ENCODE measurements around the gene UBA7.
"Not testable (repeated sequence)": the region's sequence is repeated elsewhere in the genome, so short reads cannot be mapped to it uniquely, and the experiment has no call there.

UBA7 gene

GRCh38 chr3:49813497-49814174 is at the start of gene UBA7:
Gene UBA7 (minus strand): TSS chr3:49813953. CDS start chr3:49813787, 166 bp downstream.
- no peak for DNase-seq (ENCODE audit: low spot score)

GRCh38 chr3:49859576-49860305 is 46.0 kb upstream of the UBA7 start:
- no peak for DNase-seq (ENCODE audit: low spot score)

DNA sequence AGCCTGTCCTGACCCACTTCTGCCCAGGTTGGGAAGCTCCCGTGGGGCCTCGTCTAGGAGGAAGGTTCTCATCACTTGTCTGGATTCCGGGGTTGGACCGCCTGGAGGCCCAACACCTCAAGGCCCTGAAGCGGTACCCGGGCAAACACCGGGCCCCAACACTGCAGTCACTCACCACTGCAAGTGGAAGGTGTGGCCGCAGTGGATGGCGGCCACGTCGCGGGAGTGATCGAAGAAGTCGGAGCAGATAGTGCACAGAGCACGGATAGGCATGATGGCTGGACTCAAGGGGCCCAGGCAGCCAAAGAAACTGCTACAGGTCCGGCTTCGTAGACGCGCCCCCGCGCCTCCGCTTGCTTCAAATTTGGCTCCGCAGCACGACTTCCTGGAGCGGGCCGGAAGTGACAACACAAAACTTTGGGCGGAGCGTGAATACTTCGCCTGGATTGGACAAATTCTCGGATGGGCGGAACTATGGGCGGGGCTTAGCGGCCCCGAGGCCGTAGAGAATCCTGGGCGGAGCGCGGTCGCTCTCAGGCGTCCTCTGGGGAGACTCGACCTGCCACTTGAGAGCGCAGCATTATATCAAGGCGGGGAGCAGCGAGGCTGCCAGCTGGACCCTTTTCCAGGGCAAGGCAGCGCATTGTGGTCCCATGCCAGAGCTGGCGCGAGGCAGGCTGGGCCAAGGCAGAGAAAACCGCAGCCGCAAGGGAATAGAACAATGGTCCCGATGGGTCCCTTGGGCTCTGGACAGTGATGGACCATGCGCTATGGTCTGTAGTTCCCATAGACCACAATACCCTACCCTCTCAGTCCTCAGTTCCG is 42.6 kb upstream of the UBA7 start, which contains the start of gene TRAIP:
Gene TRAIP, minus strand, starts transcription at position 384 of the 825 bp plus-strand sequence. Its CDS starts 111 bp downstream, at position 273.
- DNase-seq (ENCODE audit: low spot score): peak; percentile 95

DNA sequence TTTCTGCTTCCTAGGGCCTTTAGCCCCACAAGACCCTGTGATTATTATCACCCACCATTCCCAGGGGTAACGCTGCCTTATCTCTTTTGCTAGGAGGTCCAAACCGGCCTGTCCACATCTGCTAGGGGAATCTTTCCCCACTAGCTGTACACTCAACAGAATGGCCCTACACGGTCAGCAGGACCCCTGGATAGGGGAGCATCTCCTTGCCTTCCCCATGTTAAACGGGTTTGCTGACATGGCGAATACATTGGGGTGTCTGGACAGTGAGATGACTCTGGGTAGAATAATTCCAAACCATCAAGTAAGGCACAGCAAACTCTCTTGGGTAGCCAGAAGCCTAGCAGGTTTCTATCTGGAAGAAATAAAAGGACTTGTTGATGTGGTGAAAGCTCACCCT is 41.9 kb upstream of the UBA7 start:
- no peak for DNase-seq (ENCODE audit: low spot score)

DNA sequence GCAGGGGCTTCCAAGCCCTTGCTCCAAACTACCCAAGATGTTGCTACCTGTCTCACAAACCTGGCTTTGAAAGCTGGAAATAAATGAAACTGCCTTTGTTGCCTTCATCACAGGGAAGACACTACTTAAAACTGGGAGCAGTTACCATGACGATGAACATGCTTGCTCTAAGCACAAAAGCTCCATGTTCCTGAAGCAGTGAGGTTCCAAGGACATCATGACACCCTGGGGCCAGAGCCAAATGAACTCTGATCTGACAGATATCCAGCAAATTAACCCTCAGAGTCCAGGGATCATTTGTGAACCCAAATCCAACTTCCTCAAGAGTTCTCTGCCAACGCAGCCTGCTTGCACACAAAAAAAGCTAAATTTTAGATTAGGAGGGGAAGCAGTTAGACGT is 31.9 kb upstream of the UBA7 start:
- no peak for DNase-seq (ENCODE audit: low spot score)

- no peak for DNase-seq (ENCODE audit: low spot score)
These were observed 30.9 kb upstream of the UBA7 start for GRCh38 chr3:49844464-49845183.

DNA sequence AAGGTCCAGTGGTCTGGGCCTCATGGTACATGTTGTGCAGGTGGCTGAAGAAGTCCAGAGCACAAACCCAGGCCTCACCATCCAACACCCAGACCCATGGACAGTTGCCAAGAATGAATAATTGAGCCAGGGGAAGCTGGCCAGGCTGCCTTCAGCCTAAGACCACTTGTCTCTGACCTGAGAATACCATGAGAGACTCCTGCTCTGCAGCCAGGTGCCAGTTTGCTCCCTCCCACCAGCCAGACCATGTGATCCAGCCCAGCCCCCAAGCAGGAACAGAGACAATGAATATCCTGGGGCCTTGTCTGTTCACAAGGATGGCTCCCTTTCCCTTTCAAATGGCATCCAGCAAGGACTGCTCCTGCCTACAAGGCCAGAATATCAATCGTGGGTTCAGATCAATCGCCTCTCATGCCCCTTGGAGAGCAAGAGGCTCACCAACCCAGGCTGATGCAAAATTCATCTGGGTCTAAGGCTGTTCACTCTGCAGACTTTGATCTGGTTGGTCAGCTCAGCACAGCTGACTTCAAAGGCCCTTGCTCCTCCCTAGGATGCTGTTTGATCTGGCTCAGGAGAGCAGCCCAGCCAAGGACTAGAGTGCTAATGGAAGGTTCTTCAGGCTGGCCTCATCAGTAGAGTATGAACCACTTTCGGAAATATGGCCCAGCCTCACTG is 29.2 kb upstream of the UBA7 start:
- no peak for DNase-seq (ENCODE audit: low spot score)

DNA sequence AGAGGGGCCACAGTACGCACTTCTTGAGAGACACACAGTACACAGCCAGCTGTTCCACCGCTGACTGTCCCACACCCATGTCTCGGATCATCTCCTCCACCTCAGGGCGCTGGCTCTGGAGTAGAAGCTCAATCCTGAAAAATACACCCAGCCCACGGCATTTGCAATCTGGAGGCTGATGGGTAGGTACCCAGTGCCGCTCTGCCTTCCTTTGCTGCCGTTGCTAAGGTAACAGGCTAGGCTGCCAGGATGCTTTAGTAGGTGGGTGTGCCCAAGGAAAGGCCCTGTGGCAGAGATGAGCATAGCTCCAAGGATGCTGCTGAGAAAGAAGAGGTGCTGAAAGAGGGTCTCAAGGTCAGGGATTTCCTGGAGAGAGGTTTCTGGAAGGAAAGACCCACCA is 28.1 kb upstream of the UBA7 start:
- DNase-seq (ENCODE audit: low spot score): no peak

- no peak for DNase-seq (ENCODE audit: low spot score)
These were observed 27.5 kb upstream of the UBA7 start for GRCh38 chr3:49841126-49841696.

- peak; percentile 71 for DNase-seq (ENCODE audit: low spot score)
These were observed 26.6 kb upstream of the UBA7 start for GRCh38 chr3:49840388-49840787.

DNA sequence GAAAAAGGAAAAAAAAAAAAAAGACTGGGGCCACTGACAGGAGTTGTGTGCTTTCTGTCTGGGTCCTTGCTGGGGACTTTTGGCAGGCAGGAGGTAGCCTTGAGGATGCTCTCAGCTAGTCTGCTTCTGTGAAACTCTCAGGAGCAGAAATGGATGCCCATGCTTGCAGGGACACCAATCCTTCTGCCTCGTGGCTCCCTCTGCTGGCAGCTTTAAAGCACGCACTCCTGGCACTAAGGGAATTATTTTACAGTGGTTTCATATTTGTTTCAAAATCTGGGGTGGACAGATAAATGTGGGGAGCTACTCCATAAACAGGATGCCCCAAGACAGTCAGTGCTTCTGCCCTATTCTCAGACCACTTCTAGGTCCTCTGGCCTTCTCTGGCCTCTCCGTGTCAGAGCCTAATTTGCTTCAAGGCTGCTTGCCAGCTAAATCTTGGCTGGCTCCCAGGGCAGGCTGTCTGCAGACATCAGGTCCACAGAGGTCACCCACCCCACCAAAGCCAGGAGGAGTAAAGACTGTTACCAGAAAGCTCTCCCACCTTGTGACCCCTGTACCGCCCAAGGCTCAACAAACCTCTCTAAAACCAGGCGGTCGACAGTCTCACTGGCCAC is 25.5 kb upstream of the UBA7 start:
- DNase-seq (ENCODE audit: low spot score): peak; percentile 81

- DNase-seq (ENCODE audit: low spot score): no peak
These were observed 17.6 kb upstream of the UBA7 start for GRCh38 chr3:49831341-49831740.

- no peak for DNase-seq (ENCODE audit: low spot score)
These were observed 12.3 kb upstream of the UBA7 start for GRCh38 chr3:49826016-49826415.

GRCh38 chr3:49823131-49823530 is 9.4 kb upstream of the UBA7 start:
- not testable (repeated sequence) for DNase-seq (ENCODE audit: low spot score)

DNA sequence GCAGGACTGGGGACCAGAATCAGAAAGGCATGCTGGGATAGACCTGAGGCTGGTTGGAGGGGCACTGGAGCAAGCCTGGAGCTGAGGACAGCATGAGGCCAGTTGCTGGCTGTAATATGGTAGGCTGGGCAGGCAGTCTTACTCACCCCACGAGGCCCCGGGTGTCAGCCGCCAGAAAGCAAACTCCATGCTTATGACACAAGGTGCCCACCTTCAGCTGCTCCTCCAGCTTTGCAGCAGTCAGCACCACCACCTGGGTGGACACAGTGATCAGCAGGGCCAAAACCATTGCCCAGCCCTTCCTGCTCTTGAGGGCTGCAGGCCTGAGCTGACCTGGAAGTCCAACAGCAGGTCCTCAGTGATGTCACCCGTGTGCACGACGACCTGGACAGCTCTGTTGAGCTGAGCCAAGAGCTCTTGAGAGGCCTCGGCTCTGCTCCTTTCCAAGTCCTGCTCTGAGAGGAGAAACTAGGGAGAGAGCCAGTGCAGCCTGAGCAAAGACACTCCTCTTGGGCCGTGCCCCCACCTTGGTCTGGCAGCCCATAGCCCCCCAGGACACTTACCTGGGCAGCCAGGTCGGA is 747 bp downstream of the UBA7 start:
- no peak for DNase-seq (ENCODE audit: low spot score)

GRCh38 chr3:49807431-49808114 is 6.2 kb downstream of the UBA7 start:
- no peak for DNase-seq (ENCODE audit: low spot score)

DNA sequence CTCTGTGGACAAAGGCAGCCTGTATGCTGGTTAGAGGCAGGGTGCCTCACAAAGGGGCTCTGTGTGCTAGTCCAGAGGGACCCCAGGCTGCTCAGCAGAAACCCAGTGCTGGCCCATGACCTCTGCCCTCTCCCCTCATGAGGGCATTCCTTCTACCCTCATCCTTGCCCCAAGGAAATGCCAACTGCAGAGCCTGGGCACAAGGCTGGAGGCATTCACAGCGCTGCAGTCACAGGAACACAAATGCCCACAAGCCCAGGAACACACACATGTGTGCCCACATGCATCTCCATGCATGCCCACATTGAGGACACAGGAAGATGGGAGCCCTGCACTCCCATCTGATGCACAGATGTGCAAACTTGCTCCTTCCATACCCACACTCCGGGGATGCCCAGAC is 6.9 kb downstream of the UBA7 start:
- DNase-seq (ENCODE audit: low spot score): no peak

DNA sequence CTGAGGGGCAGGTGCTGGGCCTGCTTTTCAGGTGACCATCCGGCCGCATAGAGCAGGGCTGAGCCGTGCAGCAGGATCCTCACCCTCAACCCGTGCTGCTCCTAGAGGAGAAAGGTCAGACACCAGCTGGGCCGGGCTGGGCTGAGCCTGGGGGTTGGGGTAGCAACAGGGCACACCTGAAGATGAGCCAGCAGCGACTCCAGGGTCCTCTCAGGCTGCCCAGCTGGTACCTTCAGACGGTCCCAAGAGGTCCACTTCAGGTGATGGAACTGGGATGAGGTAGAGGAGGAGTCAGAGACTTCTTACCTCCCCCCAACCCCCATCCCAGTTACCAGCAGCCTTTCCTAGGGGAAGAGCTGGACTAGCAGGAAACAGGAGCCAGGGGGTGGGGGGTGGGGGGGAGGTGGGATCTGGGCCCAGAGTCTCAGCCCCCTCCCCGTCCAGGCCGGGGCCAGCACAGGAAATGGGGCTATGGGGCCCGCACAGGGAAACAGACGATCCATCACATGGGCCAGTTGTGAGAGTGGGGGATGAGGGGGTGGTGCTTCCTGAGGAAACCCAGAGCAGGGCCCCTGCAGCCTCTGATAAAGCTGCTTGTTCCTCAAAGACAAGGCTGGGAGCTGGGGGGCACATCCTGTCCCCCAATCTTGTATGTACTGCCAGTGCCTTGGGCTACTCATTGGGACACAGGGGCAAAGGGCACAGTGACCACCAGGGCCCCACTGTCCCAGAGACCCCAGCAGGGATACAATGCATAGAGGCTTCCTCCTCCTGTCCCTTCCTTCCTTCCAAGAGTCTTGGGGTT is 7.7 kb downstream of the UBA7 start:
- peak; percentile 93 for DNase-seq (ENCODE audit: low spot score)

DNA sequence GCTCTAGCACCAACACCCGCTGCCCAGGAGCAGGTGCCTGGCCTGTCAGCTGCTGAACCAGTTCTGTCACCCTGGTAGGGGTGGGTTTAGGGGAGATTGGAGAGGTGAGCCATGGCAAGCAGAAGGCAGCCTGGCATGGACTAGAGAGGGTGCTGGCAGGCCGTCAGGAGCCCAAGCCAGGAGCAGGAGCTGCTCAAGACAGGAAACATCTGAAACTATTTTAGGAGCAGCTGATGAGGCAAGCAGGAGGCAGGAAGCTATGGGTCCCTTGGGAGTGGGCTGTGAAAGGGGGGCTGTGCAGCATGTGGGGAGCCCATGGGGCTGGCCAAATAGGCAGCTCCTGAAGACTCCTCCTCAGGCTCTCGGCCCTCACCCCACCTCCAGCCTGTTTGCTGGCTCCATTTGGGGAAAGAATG is 8.4 kb downstream of the UBA7 start:
- DNase-seq (ENCODE audit: low spot score): peak; percentile 88
